Fibroblast of upper back skin (primary cell): ENCODE results near the gene PGS1.
A peak's percentile ranks its signal among the peaks of the same experiment; 100 is the strongest.

Source experiments
- DNase-seq: peaks from one replicate; pipeline ENCODE4 v3.0.0-alpha.2; 2013

The PGS1 gene

DNA sequence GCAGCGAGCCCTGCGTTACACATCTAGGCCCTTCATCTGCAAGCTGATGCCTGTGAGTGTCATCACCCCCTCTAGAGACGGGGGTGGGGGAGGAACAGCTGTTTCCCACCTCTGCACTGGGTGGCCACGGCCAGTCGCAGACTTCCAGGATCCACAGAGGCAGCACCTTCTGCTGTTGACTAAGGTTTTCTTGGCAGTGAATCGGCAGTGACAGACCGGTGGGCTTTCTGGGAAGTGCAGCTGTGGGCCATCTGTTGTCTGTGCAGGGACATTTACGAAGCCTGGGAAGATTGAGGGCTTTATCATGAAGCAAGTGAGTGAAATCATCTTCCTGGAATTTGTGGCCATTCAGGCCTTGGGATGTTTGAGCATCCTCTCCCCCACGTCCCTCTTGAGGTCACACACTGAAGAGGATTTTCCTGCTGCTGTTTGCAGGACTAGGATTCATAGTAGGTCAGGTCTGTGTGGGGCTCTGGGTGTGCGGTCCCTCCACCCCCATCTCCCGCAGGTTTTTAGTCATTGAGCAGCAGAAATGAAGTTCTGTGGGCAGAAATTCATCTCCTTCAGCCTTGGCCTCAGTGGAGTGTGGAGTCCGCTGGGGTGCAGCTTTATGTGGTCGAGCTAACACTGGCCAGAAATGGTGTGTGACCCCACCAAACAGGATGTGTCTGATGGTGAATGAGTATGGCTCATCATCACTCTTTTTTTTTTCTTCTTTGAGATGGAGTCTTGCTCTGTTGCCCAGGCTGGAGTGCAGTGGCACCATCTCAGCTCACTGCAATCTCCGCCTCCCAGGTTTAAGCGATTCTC is 12.0 kb downstream of the PGS1 start:
- DNase-seq, result peak; percentile 99

DNA sequence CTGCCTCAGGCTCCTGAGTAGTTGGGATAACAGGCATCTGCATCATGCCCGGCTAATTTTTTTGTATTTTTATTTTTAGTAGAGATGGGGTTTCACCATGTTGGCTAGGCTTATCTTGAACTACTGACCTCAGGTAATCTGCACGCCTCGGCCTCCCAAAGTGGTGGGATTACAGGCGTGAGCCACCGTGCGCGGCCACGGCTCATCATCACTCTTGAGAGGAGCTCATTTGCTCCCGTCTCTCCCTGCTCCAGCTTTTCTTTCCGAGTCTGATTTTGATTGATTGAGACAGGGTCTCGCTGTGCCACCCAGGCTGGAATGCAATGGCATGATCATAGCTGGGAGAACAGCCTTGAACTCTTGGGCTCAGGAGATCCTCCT is 12.6 kb downstream of the PGS1 start:
- DNase-seq, result no peak

DNA sequence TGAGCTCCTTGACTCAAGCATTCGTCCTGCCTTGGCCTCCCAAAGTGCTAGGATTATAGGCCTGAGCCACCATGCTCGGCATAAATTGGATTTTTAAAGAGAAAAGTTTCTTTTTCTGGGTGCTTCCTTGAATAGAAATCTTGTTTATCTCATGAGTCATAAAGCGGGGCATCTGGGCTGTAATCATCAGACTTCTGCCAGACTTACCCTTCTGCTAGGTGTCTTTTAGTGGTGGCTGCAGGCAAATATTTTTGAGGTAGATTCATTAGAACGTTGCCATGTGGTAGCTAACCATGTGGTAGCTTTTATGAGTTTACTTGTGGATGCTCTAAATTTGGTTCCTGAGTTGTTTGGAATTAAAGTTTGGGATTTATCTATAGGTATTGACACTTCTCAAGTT is 13.4 kb downstream of the PGS1 start:
- DNase-seq, result peak; percentile 51

GRCh38 chr17:78392295-78392694 is 13.8 kb downstream of the PGS1 start:
- DNase-seq, result no peak

- DNase-seq, result no peak
Observed at GRCh38 chr17:78393575-78393974, 15.1 kb downstream of the PGS1 start.

GRCh38 chr17:78394209-78394608 is 15.8 kb downstream of the PGS1 start:
- no peak for DNase-seq

DNA sequence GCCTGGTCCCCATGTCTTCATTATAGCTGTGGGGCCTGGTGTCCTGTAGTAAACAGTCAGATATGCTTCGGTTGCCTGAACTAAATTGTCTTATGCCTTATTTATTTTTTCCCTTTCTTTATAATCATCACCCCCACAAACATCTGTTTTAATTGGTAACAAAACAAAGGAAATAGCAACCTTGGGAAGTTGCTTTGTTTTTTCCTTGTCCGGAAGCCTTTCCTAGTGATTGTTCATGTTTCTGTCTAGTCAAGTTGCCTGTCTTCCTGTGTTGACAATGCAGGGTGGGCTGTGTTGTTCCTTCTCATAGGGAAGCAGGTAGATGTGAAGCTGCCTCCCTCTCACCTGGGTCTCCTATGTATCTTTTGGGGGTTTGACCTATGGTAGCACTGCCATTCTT is 16.7 kb downstream of the PGS1 start:
- DNase-seq, result no peak

GRCh38 chr17:78396441-78397337 is 18.2 kb downstream of the PGS1 start:
- peak; percentile 67 for DNase-seq

GRCh38 chr17:78397681-78398101 is 19.2 kb downstream of the PGS1 start:
- DNase-seq, result peak; percentile 50

- no peak for DNase-seq
Observed at GRCh38 chr17:78398390-78398789, 19.9 kb downstream of the PGS1 start.

GRCh38 chr17:78399028-78399692 is 20.7 kb downstream of the PGS1 start:
- DNase-seq, result no peak

GRCh38 chr17:78399693-78400144 is 21.3 kb downstream of the PGS1 start:
- no peak for DNase-seq

DNA sequence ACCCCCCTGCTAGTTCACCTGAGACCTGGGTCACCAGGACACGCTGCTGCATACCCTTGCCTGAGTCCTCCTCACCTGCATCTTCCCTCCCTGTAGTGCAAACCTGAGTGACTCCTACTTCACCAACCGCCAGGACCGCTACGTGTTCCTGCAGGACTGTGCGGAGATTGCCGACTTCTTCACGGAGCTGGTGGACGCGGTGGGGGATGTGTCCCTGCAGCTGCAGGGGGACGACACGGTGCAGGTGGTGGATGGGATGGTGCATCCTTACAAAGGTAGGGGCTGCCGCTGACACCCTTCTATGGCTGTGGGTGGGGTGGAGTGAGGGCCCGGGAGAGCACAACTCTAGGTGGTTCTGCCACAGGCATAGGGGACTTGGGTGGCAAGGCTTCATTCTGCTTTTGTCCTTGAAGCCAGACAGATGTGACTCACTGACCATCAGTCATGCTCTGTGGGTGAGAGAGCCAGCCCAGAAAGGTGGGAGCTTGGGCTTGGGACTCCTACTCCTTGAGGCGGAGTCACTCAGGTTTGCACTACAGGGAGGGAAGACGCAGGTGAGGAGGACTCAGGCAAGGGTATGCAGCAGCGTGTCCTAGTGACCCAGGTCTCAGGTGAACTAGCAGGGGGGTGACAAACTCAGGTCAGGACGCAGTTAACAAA is 22.3 kb downstream of the PGS1 start:
- no peak for DNase-seq

- peak; percentile 57 for DNase-seq
Observed at GRCh38 chr17:78401246-78401645, 22.8 kb downstream of the PGS1 start.

GRCh38 chr17:78401891-78402290 is 23.4 kb downstream of the PGS1 start:
- no peak for DNase-seq

GRCh38 chr17:78403822-78404221 is 25.4 kb downstream of the PGS1 start:
- DNase-seq, result no peak

DNA sequence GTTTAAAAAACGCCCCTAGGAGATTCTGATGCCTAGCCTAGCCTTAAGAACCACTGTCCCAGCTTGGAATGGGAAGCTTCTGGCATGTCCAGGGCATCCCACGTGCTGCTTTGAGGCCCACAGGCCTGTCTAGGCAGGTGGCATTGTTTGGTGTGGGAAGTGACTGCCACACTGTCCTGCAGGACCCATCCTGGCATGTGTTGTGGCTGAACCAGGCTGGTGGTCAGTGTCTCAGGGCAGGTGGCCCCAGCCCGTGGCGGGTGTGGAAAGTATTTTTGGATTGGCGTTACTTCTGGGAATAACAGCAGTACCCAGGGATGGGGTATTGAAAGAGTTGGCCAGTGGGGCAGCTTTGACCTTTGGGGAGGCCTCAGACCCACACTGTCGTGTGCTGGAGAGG is 27.9 kb downstream of the PGS1 start:
- no peak for DNase-seq

GRCh38 chr17:78406920-78407319 is 28.5 kb downstream of the PGS1 start:
- DNase-seq, result no peak

DNA sequence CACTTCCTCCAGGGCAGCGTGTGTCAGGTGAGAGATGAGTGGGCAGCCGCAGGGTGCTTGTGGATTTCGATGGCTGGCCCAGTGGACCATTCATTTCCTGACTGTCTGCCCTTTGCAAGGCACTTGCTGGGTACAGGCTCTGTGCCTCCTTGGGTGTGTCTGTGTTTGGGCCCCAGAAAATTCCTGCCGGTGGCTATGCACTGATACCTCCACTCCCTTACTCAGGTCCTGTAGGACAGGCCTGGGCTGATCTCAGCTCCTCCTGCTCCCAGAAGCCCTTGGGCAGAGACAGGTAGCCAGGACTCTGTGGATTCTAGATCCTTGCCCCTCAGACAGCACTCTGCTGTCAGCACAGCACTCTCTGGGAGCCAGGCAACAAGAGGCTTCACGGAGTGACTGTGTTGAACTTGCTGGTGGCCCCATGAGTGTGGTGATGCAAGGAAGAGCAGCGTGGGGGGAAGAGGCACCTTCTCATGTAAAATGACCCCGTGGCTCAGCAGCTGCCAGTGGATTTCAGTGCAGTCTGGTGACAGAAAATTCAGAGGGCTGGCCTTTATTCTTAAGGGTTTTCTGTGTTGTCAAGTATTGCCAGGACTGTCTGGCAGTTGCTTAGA is 29.0 kb downstream of the PGS1 start:
- DNase-seq, result no peak

- no peak for DNase-seq
Observed at GRCh38 chr17:78408476-78409050, 30.1 kb downstream of the PGS1 start.

DNA sequence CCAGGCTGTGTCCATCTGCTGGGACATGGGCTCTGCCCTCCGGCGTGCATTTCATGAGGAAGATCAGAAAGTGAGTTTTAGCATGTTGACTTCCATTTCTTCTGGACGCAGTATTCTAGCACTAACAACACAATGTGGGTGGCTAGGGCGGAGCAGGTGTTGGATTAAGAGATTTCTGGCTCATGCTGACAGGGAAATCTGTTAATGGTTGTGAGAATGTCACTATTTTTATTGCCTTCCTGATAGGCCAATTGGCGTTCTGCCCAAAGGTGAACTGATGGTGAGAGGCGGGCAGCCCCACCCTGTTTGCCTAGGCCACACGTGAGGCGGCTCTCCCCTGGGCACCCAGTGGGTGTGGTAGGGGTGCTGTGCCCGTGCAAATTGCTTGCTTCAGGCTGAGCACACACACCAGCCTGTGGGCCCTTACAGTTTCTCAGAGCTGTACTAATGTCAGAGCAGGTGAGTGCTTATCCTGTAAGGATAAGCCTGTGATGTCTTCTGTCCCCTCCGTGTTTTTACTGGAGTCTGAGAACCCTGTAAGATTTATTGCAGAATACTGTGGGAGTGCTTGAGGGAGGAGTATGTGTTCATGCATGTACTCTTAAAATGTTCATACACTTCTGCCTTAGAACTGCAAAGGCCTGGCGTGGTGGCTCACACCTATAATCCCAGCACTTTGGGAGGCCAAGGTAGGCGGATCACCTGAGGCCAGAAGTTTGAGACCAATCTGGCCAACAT is 30.9 kb downstream of the PGS1 start:
- DNase-seq, result no peak
